T-helper 2 cell treated with Interferon-gamma antibody and Interleukin-4, amounts not matched to agents 100 ng/mL and 5 ng/mL, for 36 hours (primary cell): ENCODE measurements around the gene ANAPC2. TPM values are rescaled to one million over a fixed set of nuclear protein-coding genes. Genes with fewer than 3 reads are reported as not detected.

Experiments
- intact Hi-C: fragments of 100-400 bp; cut with micrococcal nuclease; formaldehyde crosslinking; loops from one replicate; pipeline ENCODE4 v1.15.1; 2023
- total RNA-seq: library from RNA; stranded (reverse); gene quantifications from 2 replicates; pipeline ENCODE4 v1.2.3, GENCODE V29; 2022

Gene ANAPC2
- total RNA-seq, 1 donor from 2014 or later: 69.6 TPM

DNA sequence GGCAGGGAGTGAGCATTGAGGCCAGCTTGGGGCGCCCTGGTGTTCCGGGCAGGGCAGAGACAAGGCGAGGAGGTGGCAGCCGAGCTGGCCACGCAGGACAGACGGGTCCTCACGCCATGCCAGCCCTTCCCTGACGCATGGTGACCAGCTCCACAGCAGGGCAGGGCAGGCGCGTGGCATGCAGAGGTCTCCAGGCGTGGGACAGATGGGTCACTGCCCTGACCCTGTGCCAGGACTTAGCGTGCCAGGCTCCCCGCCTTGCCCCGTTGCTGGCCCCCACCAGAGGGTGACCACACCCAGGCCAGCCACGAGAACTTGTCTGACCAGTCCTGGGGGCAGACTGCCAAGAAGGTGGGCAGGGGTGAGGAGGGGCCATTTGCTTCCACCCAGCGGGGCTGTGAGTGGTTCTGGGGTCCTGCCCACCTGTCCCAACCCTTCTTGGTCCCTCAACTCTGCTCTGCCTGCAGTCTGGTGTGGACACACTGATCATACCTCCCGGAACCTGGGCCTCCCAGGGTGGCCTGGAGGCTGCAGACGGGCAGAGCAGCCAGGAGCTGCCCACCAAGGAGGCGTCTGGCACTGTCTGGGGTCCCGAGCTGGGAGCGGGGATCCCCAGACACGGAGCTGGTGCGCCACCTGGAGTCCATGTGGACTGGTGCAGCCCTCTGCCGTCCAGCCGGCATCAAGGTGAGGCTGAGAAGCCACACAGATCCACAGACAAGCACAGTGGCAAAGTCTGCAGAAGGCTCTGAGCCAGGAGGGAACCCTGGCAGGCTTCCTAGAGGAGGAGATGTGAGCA, 38.9 kb upstream of the ANAPC2 start, which contains the start of gene RNF224:
TSS of gene RNF224 (plus strand) at position 449 of the 799 bp plus-strand sequence. CDS start 834 bp downstream, outside the sequence.
- intact Hi-C loops: loop anchor here (10.0 kb wide), 1 partner anchor 422 kb away; the partner anchor contains the start of gene RABL6

DNA sequence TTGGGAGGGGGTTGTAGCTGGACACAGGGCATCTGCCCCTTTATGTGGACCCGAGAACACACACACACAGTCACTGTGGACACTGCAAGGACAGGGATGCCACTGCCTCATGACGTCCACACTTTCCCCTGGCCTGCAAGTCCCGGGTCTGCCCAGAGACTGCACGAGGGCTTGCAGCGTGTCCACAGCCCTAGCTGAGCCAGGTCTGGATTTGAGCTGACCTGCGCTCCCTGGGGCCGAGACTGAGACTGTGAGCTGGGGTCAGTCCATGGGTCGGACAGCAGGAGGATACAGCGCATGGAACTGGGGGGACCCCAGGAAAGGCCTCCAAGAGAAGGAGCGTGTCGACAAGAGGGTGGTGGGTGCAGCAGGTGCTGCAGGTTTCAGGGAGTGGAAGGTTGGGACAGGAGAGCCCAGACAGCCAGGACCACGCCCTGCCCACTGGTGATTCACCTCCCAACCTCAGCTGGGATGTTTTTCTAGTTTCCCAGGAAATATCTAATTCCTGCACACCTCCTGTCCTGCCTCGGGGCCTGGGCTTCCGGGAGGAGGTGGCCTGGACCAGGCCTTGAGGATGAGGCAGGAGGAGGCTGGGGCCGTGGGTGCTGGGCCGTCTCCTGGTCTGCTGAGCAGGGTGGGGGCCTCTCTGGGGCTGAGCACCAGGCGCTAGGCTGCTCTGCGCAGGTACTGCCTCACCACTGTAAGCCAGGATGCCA, 38.1 kb upstream of the ANAPC2 start:
- intact Hi-C loops: loop anchor here (10.0 kb wide), 1 partner anchor 422 kb away; the partner anchor contains the start of gene RABL6

GRCh38 chr9:137225699-137226331, 37.5 kb upstream of the ANAPC2 start:
- intact Hi-C loops: loop anchor here (10.0 kb wide), 1 partner anchor 421 kb away; the partner anchor contains the start of gene RABL6

DNA sequence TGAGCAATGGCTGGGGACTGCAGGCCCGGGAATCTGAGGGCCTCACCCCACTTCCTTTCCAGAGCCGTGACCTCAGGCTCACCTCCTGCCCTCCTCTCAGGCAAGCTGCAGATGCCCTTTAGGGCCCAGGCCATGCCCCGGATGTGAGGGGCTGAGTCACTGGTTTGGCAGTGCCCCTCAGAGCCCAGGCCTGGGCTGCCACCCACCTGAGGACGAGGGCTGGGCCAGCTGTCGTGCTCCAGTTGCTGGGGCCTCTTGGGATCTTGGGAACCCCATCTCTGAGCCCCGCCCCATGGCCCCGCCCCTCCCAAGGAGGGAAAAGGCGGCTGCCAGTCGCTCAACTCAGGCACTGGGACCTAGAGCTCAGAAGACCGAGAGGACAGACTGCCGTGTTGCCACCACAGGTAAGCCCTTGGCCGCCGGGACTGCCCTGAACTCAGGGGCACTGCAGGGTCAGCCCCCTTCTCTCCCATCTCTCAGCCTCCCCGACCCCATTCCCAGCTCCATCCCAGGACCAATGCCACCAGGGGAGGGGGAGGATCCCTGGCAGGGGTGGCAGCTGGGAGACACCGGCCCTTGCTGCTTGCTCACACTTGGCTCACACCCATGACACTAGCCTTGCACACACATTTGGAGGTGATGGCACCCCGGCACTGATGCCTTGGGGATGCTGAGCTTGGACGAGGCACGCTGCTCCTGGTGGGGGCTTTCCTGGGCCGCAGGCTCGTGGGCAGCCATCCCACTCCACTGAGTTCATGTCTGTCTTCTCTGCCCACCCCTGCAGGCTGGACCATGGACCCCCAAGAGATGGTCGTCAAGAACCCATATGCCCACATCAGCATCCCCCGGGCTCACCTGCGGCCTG, 36.7 kb upstream of the ANAPC2 start, which contains the start of gene CYSRT1:
TSS of gene CYSRT1 (plus strand) at position 345 of the 865 bp plus-strand sequence. CDS start at position 793, 448 bp downstream.
- intact Hi-C loops: loop anchor here (10.0 kb wide), 1 partner anchor 420 kb away; the partner anchor contains the start of gene RABL6

DNA sequence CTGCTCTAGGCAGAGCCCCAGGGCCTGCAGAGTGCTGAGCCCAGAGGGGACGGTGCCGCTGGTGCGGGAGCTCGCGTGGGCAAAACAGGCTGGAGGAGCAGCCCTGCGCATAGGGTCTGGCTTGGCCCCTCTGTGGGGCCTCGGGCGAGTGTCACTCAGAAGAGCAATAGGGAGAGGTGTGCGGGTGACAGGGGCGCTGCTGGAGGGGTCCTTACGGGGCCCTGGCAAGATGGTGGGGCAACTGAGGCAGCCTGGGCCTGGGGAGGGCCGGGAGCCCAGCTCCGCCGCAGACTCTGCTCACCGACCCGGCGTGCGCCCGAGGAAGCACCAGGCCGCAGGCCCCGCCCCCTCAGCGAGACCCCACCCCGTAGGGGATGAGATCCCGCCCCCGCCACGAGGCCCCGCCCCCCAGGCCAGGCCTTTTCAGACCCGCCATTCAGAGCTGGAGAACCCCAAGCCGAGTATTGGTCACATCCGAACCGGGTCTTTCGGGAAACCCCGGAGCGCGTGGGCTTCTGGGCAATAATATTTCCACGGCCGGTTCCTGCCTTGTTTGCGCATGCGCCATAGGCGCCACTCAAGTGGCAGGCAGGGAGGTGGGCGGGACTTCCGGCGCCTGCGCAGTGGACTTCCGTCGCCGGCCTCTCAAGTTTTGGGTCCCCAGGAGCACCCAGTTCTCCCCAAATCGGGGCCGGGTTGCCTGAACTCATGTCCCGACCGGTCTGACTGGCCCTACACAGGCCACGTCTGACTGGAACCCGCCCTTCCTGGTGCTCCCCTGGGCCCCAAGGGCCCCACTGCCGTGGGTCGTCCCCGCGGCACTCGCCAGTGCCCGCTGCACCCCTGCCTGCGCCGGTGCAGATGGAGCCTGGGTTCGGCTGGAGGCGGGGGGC, 35.0 kb upstream of the ANAPC2 start:
- intact Hi-C loops: loop anchor here (1.0 to 10.0 kb wide), 8 partner anchors 18 to 419 kb away; partner anchors contain the start of genes ANAPC2, DPP7, NDOR1 and NELFB

- intact Hi-C loops: loop anchor here (1.0 to 10.0 kb wide), 8 partner anchors 17 to 418 kb away; partner anchors contain the start of genes ANAPC2, DPP7, NDOR1 and NELFB
Measured at GRCh38 chr9:137222190-137223077, 34.1 kb upstream of the ANAPC2 start, which contains the start of gene RNF208. Gene RNF208 (minus strand): TSS chr9:137222240. CDS start chr9:137221212, 1,028 bp downstream.

- intact Hi-C loops: loop anchor here (2.0 to 10.0 kb wide), 3 partner anchors 33 to 417 kb away; partner anchors contain the start of genes NELFB and RABL6
Measured at GRCh38 chr9:137221506-137222111, 33.2 kb upstream of the ANAPC2 start.

DNA sequence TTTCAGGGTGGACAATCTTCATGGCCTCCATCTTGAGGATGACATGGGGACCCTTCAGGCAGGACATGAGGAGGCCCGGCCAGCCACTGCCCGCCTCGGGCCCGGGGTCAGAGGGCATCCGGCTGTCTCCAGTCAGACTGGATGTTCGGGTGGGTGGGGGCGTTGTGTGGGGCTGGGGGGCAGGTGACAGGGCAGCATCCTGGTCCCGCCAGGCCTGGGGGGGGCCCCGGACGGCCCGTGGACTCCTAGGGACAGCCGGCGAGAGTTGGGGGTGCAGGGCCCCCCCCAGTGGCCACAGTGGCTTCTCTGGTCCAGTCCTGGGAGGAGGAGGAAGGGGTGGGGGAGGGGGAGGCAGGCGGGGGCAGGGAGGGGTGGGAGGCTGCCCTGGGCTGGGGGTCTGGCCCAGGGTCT, 32.7 kb upstream of the ANAPC2 start:
- intact Hi-C loops: loop anchor here (10.0 kb wide), 1 partner anchor 416 kb away; the partner anchor contains the start of gene RABL6

- intact Hi-C loops: loop anchor here (10.0 kb wide), 1 partner anchor 416 kb away; the partner anchor contains the start of gene RABL6
Measured at GRCh38 chr9:137220317-137221094, 32.1 kb upstream of the ANAPC2 start.

DNA sequence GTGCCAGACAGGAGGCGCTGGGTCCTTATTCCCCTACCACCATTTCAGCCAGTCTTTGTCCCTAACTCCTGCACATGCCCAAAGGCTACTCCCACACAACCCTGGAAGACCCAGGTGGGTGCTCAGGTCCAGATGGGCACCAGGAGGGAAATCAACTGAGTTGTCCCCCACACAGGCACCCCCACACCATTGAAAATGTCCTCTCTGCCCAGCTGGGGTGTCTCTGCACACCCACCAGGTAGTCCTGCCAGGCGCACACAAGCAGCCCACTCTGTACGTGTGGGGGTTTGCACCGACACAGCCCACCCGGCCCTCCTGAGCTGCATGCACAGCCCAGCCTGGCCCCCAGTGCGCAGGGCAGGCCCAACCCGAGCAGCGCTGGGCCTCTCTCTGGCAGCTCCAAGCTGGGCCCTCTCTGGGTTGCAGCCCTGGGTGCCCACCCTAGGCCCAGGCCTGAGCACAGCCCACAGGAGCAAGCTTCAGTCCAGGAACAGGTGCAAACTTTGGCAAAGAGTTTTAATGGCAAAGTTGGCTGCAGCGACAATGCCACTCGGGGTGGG, 31.5 kb upstream of the ANAPC2 start:
- intact Hi-C loops: loop anchor here (10.0 kb wide), 1 partner anchor 415 kb away; the partner anchor contains the start of gene RABL6

GRCh38 chr9:137218754-137219271, 30.5 kb upstream of the ANAPC2 start:
- intact Hi-C loops: no loop called here

- intact Hi-C loops: no loop called here
Measured at GRCh38 chr9:137218212-137218753, 29.9 kb upstream of the ANAPC2 start.

GRCh38 chr9:137217276-137218211, 29.2 kb upstream of the ANAPC2 start:
- intact Hi-C loops: no loop called here

- intact Hi-C loops: no loop called here
Measured at GRCh38 chr9:137216188-137216965, 28.0 kb upstream of the ANAPC2 start.
